ENCODE data around the gene IFT172.

DNA sequence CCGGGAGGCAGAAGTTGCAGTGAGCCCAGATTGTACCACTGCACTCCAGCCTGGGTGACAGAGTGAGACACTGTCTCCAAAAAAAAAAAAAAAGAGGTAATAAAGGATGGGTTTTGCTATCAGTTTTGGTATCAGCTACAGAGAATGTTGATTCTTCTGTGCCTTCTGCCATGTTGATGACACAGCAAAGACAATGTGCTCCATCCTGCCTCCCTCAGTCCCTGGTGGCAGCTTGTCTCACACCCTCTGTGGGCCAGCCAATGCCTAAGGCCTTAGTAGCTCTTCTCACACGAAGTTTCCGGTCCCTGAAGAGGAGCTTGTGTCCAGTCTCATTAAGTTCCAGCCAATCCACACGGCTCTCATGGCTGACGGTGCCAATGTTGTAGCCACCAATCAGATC, 17.6 kb downstream of the IFT172 start:
- TF ChIP-seq EP300 (IDR thresholded peaks at IDR 0.05) (no peak), NFE2L2 (conservative IDR thresholded peaks at IDR 0.05; ENCODE audit: low read length) (no peak), GATA3 (IDR thresholded peaks at IDR 0.05; ENCODE audit: borderline replicate concordance) (no peak), RCOR1 (IDR thresholded peaks at IDR 0.05; ENCODE audit: low read depth, low read length) (no peak), POLR2AphosphoS2 (conservative IDR thresholded peaks at IDR 0.05; ENCODE audit: low read length) (no peak), KDM1A (IDR thresholded peaks at IDR 0.05; ENCODE audit: low read depth) (no peak), CTCF (IDR thresholded peaks at IDR 0.05) (no peak), POLR2A (IDR thresholded peaks at IDR 0.05; ENCODE audit: low read length) (no peak), CHD4 (IDR thresholded peaks at IDR 0.05; ENCODE audit: borderline replicate concordance) (no peak), JUN (IDR thresholded peaks at IDR 0.05) (no peak)
- TF ChIP-seq, protein P1, sequence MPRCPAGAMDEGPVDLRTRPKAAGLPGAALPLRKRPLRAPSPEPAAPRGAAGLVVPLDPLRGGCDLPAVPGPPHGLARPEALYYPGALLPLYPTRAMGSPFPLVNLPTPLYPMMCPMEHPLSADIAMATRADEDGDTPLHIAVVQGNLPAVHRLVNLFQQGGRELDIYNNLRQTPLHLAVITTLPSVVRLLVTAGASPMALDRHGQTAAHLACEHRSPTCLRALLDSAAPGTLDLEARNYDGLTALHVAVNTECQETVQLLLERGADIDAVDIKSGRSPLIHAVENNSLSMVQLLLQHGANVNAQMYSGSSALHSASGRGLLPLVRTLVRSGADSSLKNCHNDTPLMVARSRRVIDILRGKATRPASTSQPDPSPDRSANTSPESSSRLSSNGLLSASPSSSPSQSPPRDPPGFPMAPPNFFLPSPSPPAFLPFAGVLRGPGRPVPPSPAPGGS (IDR thresholded peaks at IDR 0.05), result no peak
- TF ChIP-seq, protein P2, sequence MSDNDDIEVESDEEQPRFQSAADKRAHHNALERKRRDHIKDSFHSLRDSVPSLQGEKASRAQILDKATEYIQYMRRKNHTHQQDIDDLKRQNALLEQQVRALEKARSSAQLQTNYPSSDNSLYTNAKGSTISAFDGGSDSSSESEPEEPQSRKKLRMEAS (IDR thresholded peaks at IDR 0.05), result no peak
